ENCODE results near the gene NHS. TPM values are rescaled to one million over a fixed set of nuclear protein-coding genes. Genes with fewer than 3 reads are reported as not detected.
"Not testable (repeated sequence)": the region's sequence is repeated elsewhere in the genome, so short reads cannot be mapped to it uniquely, and the experiment has no call there.

NHS gene
- total RNA-seq, 1 donor from 2014 or later = 8.3 TPM

- Histone ChIP-seq H3K4me1 (no peaks in the 10 kb centered on the region), H3K4me3 (no peak overlapping the region)
These were observed 188.5 kb downstream of the NHS start for GRCh38 chrX:17563515-17563914.

GRCh38 chrX:17564689-17565409 is 189.8 kb downstream of the NHS start:
- intact Hi-C loops (cut with DNase I) = no loop called here
- H3K27ac ChIP-seq = no peak overlapping the region

More at GRCh38 chrX:17563515-17563914, 188.5 kb downstream of the NHS start:
- Histone ChIP-seq H3K27ac (no peak overlapping the region), H3K27me3 (no peaks in the 10 kb centered on the region), H3K36me3 (no peaks in the 10 kb centered on the region), H3K9me3 (no peaks in the 10 kb centered on the region)
- no peak for TF ChIP-seq POLR2AphosphoS5 (IDR thresholded peaks at IDR 0.05; ENCODE audit: insufficient read depth in 1 of 2, low read depth in 1 of 2)
- TF ChIP-seq CTCF (IDR thresholded peaks at IDR 0.05) = no peak
- TF ChIP-seq POLR2A (IDR thresholded peaks at IDR 0.05) = no peak
- intact Hi-C loops (cut with DNase I) = no loop called here
- no peak for DNase-seq (ENCODE audit: extremely low spot score in 2 of 2)

GRCh38 chrX:17566740-17567139 is 191.7 kb downstream of the NHS start:
- no peak for DNase-seq (ENCODE audit: extremely low spot score in 2 of 2)
- H3K27me3 ChIP-seq = no peaks in the 10 kb centered on the region
- TF ChIP-seq CTCF (IDR thresholded peaks at IDR 0.05) (no peak), POLR2A (IDR thresholded peaks at IDR 0.05) (no peak), POLR2AphosphoS5 (IDR thresholded peaks at IDR 0.05; ENCODE audit: insufficient read depth in 1 of 2, low read depth in 1 of 2) (no peak)
- intact Hi-C loops (cut with DNase I) = no loop called here
- no peaks in the 10 kb centered on the region for H3K4me1 ChIP-seq
- H3K4me3 ChIP-seq = no peak overlapping the region
- no peaks in the 10 kb centered on the region for H3K36me3 ChIP-seq
- no peaks in the 10 kb centered on the region for H3K9me3 ChIP-seq
- H3K27ac ChIP-seq = no peak overlapping the region

More at GRCh38 chrX:17564689-17565409, 189.8 kb downstream of the NHS start:
- Histone ChIP-seq H3K4me1 (no peaks in the 10 kb centered on the region), H3K9me3 (no peaks in the 10 kb centered on the region), H3K27me3 (no peaks in the 10 kb centered on the region), H3K4me3 (no peak overlapping the region), H3K36me3 (no peaks in the 10 kb centered on the region)
- no peak for DNase-seq (ENCODE audit: extremely low spot score in 2 of 2)
- TF ChIP-seq CTCF (IDR thresholded peaks at IDR 0.05) = no peak
- TF ChIP-seq POLR2A (IDR thresholded peaks at IDR 0.05) = no peak
- TF ChIP-seq POLR2AphosphoS5 (IDR thresholded peaks at IDR 0.05; ENCODE audit: insufficient read depth in 1 of 2, low read depth in 1 of 2) = no peak

GRCh38 chrX:17567187-17567586 is 192.2 kb downstream of the NHS start:
- Histone ChIP-seq H3K36me3 (no peaks in the 10 kb centered on the region), H3K9me3 (no peaks in the 10 kb centered on the region), H3K4me1 (no peaks in the 10 kb centered on the region), H3K4me3 (no peak overlapping the region), H3K27ac (no peak overlapping the region), H3K27me3 (no peaks in the 10 kb centered on the region)
- intact Hi-C loops (cut with DNase I) = no loop called here
- DNase-seq (ENCODE audit: extremely low spot score in 2 of 2) = no peak
- TF ChIP-seq POLR2AphosphoS5 (IDR thresholded peaks at IDR 0.05; ENCODE audit: insufficient read depth in 1 of 2, low read depth in 1 of 2) = no peak

- Histone ChIP-seq H3K4me1 (no peaks in the 10 kb centered on the region), H3K4me3 (no peak overlapping the region), H3K36me3 (no peaks in the 10 kb centered on the region), H3K27me3 (no peaks in the 10 kb centered on the region), H3K27ac (no peak overlapping the region), H3K9me3 (no peaks in the 10 kb centered on the region)
- TF ChIP-seq POLR2A (IDR thresholded peaks at IDR 0.05) (no peak), CTCF (IDR thresholded peaks at IDR 0.05) (no peak), POLR2AphosphoS5 (IDR thresholded peaks at IDR 0.05; ENCODE audit: insufficient read depth in 1 of 2, low read depth in 1 of 2) (no peak)
- DNase-seq (ENCODE audit: extremely low spot score in 2 of 2) = no peak
- intact Hi-C loops (cut with DNase I) = no loop called here
These were observed 192.8 kb downstream of the NHS start for GRCh38 chrX:17567821-17568220.

- intact Hi-C loops (cut with DNase I); H3K4me3 ChIP-seq; DNase-seq (ENCODE audit: extremely low spot score in 2 of 2); H3K36me3 ChIP-seq; H3K4me1 ChIP-seq; H3K9me3 ChIP-seq; H3K27me3 ChIP-seq; H3K27ac ChIP-seq: not testable (repeated sequence)
These were observed 193.8 kb downstream of the NHS start for GRCh38 chrX:17568804-17569203.

All from vagina (tissue), 2 donors.